Measurements from ENCODE around the gene BCS1L.

BCS1L gene

DNA sequence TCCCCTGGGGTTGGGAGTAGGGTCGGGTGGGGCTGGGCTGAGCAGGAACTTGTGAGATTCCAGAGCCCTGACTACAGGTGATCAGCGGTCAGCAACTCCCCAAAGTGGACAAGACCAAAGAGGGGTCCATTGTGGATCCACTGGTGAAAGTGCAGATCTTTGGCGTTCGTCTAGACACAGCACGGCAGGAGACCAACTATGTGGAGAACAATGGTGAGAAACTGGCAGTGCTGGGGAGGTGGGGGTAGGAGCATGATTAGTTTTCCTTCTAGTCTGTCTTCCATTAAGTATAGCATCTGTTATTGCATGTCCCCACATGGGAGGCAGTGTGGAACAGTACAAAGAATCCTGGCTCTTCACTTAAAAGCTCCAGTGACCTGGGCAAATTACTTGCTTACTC is 23.8 kb upstream of the BCS1L start:
- no peak overlapping the region for H3K4me3 ChIP-seq (ENCODE audit: low read length)

DNA sequence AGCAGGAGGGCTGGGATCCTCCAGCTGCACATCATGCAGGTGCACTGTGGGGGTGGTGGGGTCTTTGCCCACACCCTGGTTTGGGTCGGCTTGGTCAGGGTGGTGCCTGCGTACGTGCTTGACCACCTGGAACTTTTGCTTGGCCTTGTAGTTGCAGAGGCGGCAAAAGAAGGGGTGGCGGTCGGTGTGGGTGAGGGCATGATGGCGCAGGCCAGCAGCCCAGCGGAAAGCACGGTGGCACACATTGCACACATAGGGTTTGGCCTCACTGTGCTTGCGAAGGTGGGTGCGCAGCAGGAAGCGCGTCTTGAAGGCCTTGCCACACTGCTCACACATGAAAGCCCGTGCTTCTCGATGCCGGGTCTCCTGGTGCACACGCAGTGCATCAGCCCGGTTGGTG is 21.1 kb upstream of the BCS1L start:
- no peak for DNase-seq
- H3K4me2 ChIP-seq (ENCODE audit: low read depth, low read length), result no peak overlapping the region
- no peaks in the 10 kb centered on the region for H4K20me1 ChIP-seq (ENCODE audit: insufficient read depth, low read length)
- H3K9me2 ChIP-seq (replicated peaks; ENCODE audit: insufficient read depth, low read length), result no peaks in the 10 kb centered on the region
- no peaks in the 10 kb centered on the region for H3K27me3 ChIP-seq (replicated peaks; ENCODE audit: insufficient read depth, low read length)
- H3K36me3 ChIP-seq (replicated peaks; ENCODE audit: insufficient read depth, low read length), result no peaks in the 10 kb centered on the region; the same call in 1 of the 2 replicates
- no peak overlapping the region for H2AFZ ChIP-seq (ENCODE audit: low read length)
- H3K9me3 ChIP-seq (replicated peaks; ENCODE audit: insufficient read depth, low read length), result no peaks in the 10 kb centered on the region
- no peak overlapping the region for H3K9ac ChIP-seq (ENCODE audit: low read length)
- H3K4me1 ChIP-seq (ENCODE audit: low read length), result no peaks in the 10 kb centered on the region
- TF ChIP-seq EZH2 (optimal IDR thresholded peaks at IDR 0.05; ENCODE audit: low read depth, low read length) (no peak), EZH2phosphoT487 (IDR thresholded peaks at IDR 0.05; ENCODE audit: low read length) (no peak)
- TF ChIP-seq, protein P1, sequence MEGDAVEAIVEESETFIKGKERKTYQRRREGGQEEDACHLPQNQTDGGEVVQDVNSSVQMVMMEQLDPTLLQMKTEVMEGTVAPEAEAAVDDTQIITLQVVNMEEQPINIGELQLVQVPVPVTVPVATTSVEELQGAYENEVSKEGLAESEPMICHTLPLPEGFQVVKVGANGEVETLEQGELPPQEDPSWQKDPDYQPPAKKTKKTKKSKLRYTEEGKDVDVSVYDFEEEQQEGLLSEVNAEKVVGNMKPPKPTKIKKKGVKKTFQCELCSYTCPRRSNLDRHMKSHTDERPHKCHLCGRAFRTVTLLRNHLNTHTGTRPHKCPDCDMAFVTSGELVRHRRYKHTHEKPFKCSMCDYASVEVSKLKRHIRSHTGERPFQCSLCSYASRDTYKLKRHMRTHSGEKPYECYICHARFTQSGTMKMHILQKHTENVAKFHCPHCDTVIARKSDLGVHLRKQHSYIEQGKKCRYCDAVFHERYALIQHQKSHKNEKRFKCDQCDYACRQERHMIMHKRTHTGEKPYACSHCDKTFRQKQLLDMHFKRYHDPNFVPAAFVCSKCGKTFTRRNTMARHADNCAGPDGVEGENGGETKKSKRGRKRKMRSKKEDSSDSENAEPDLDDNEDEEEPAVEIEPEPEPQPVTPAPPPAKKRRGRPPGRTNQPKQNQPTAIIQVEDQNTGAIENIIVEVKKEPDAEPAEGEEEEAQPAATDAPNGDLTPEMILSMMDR (IDR thresholded peaks at IDR 0.05; ENCODE audit: low read length), result no peak
- H3F3A ChIP-seq (ENCODE audit: insufficient read depth, low read length), result no peaks in the 10 kb centered on the region
- H3K79me2 ChIP-seq (ENCODE audit: low read length), result no peaks in the 10 kb centered on the region
- H3K27ac ChIP-seq (ENCODE audit: low read length), result no peak overlapping the region
- no peak overlapping the region for H3K4me3 ChIP-seq (ENCODE audit: low read length)

More for the DNA sequence above, 23.8 kb upstream of the BCS1L start:
- no peak overlapping the region for H2AFZ ChIP-seq (ENCODE audit: low read length)
- no peak overlapping the region for H3K4me2 ChIP-seq (ENCODE audit: low read depth, low read length)
- no peaks in the 10 kb centered on the region for H3F3A ChIP-seq (ENCODE audit: insufficient read depth, low read length)
- H3K9ac ChIP-seq (ENCODE audit: low read length), result no peak overlapping the region
- no peak for DNase-seq
- no peaks in the 10 kb centered on the region for H3K79me2 ChIP-seq (ENCODE audit: low read length)
- H4K20me1 ChIP-seq (ENCODE audit: insufficient read depth, low read length), result no peaks in the 10 kb centered on the region
- no peaks in the 10 kb centered on the region; the same call in 1 of the 2 replicates for H3K36me3 ChIP-seq (replicated peaks; ENCODE audit: insufficient read depth, low read length)
- H3K27me3 ChIP-seq (replicated peaks; ENCODE audit: insufficient read depth, low read length), result no peaks in the 10 kb centered on the region
- TF ChIP-seq EZH2 (optimal IDR thresholded peaks at IDR 0.05; ENCODE audit: low read depth, low read length), result no peak
- TF ChIP-seq, protein P1 (IDR thresholded peaks at IDR 0.05; ENCODE audit: low read length), result no peak
- no peak for TF ChIP-seq EZH2phosphoT487 (IDR thresholded peaks at IDR 0.05; ENCODE audit: low read length)
- no peaks in the 10 kb centered on the region for H3K9me3 ChIP-seq (replicated peaks; ENCODE audit: insufficient read depth, low read length)
- no peaks in the 10 kb centered on the region for H3K4me1 ChIP-seq (ENCODE audit: low read length)
- H3K27ac ChIP-seq (ENCODE audit: low read length), result no peak overlapping the region
- H3K9me2 ChIP-seq (replicated peaks; ENCODE audit: insufficient read depth, low read length), result no peaks in the 10 kb centered on the region

DNA sequence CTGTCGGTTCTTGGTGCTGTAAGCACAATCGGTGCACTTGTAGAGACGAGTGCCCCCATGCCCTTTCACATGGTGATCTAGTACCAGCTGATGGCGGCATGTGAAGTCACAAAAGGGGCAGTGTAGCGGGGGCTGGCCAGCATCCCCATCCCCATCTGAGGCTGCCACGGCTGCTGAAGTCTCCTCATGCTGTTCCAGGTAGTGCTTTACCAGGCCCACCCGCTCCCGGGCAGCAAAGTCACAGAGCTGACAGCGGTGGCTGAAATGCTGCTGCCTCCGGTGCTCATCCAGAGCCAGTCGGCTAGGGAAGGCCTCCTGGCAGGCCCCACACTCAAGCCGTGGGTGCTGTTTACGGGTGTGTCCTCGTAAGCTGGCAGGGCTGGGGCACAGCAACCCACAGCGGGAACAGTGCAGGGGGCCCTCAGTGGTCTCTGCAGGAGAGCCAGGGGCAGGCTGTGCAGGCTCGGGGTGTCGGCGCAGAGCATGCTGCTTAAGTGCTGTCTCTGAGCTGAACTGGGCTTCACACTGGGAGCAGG is 17.3 kb upstream of the BCS1L start:
- Histone ChIP-seq H3K36me3 (replicated peaks; ENCODE audit: insufficient read depth, low read length) (peaks cover 6% of the 10 kb centered on the region), H3K4me1 (ENCODE audit: low read length) (no peaks in the 10 kb centered on the region), H3K27me3 (replicated peaks; ENCODE audit: insufficient read depth, low read length) (no peaks in the 10 kb centered on the region), H3K4me2 (ENCODE audit: low read depth, low read length) (no peak overlapping the region), H4K20me1 (ENCODE audit: insufficient read depth, low read length) (no peaks in the 10 kb centered on the region), H3K9me2 (replicated peaks; ENCODE audit: insufficient read depth, low read length) (no peaks in the 10 kb centered on the region), H2AFZ (ENCODE audit: low read length) (no peak overlapping the region), H3K4me3 (ENCODE audit: low read length) (no peak overlapping the region), H3K27ac (ENCODE audit: low read length) (no peak overlapping the region), H3K79me2 (ENCODE audit: low read length) (no peaks in the 10 kb centered on the region), H3K9ac (ENCODE audit: low read length) (no peak overlapping the region), H3F3A (ENCODE audit: insufficient read depth, low read length) (no peaks in the 10 kb centered on the region), H3K9me3 (replicated peaks; ENCODE audit: insufficient read depth, low read length) (no peaks in the 10 kb centered on the region)
- TF ChIP-seq EZH2 (optimal IDR thresholded peaks at IDR 0.05; ENCODE audit: low read depth, low read length), result no peak
- TF ChIP-seq, protein P1 (IDR thresholded peaks at IDR 0.05; ENCODE audit: low read length), result no peak
- no peak for TF ChIP-seq EZH2phosphoT487 (IDR thresholded peaks at IDR 0.05; ENCODE audit: low read length)
- DNase-seq, result no peak
